Epithelial cell of esophagus (primary cell): Measurements from ENCODE around the gene GRIN2A.

Experiments used
- DNase-seq: peaks from one replicate; pipeline ENCODE4 v3.0.0; 2010; ENCODE audit warnings: low read depth
- H3K4me3 ChIP-seq: 2 replicates; pipeline ENCODE4 v1.5.1; 2011; ENCODE audit warnings: mild to moderate bottlenecking, low read length, control low read depth
- CTCF ChIP-seq: IDR thresholded peaks from 2 replicates; pipeline ENCODE4 v1.5.1; 2011; ENCODE audit warnings: low read depth, mild to moderate bottlenecking, low read length, control low read depth, inconsistent platforms; ENCODE audit not compliant: insufficient read depth; ENCODE audit errors: missing control alignments

The GRIN2A gene

GRCh38 chr16:10085078-10085798, 97.0 kb downstream of the GRIN2A start:
- no peak overlapping the region for H3K4me3 ChIP-seq
- DNase-seq = no peak
- TF ChIP-seq CTCF = no peak

GRCh38 chr16:10083301-10083700, 98.9 kb downstream of the GRIN2A start:
- TF ChIP-seq CTCF = no peak
- H3K4me3 ChIP-seq = no peak overlapping the region
- no peak for DNase-seq

GRCh38 chr16:10081201-10081940, 100.9 kb downstream of the GRIN2A start:
- H3K4me3 ChIP-seq = no peak overlapping the region
- no peak for TF ChIP-seq CTCF
- DNase-seq = no peak

GRCh38 chr16:10080051-10080772, 102.0 kb downstream of the GRIN2A start:
- H3K4me3 ChIP-seq = no peak overlapping the region
- no peak for TF ChIP-seq CTCF
- peak; percentile 27 for DNase-seq

GRCh38 chr16:10078541-10078949, 103.7 kb downstream of the GRIN2A start:
- DNase-seq = no peak
- no peak overlapping the region for H3K4me3 ChIP-seq
- no peak for TF ChIP-seq CTCF

- no peak for TF ChIP-seq CTCF
- H3K4me3 ChIP-seq = no peak overlapping the region
- no peak for DNase-seq
Measured at GRCh38 chr16:10077861-10078260, 104.4 kb downstream of the GRIN2A start.
